SH-SY5Y (cell line): ENCODE measurements around the gene YWHAG.

Experiments
- GATA2 ChIP-seq: IDR thresholded peaks from 2 replicates; pipeline ENCODE4 v1.6.1; 2011; ENCODE audit warnings: mild to moderate bottlenecking, low read depth, low read length
- GATA3 ChIP-seq: IDR thresholded peaks from 2 replicates; pipeline ENCODE4 v1.6.1; 2011; ENCODE audit warnings: low read depth, mild to moderate bottlenecking, low read length, moderate library complexity

GRCh38 chr7:76358481-76359110, at the start of gene YWHAG:
- TF ChIP-seq GATA3 (no peak), GATA2 (no peak)
